ENCODE results near the gene ARHGAP6.
A peak's percentile ranks its signal among the peaks of the same experiment; 100 is the strongest.

Gene ARHGAP6

GRCh38 chrX:11665168-11666111, at the start of gene ARHGAP6:
Gene ARHGAP6, minus strand, starts transcription at chrX:11665920. Its CDS starts 1,092 bp downstream, at chrX:11664828.
- Mint-ChIP-seq H3K4me1 (ENCODE audit: low read depth) (peaks cover 9% of the 10 kb centered on the region), H3K27ac (no peak within 1 kb of the TSS), H3K27me3 (peaks cover 20% of the 10 kb centered on the region), H3K36me3 (no peaks in the 10 kb centered on the region), H3K9me3 (ENCODE audit: low read depth) (no peaks in the 10 kb centered on the region), H3K4me3 (peak within 1 kb of the TSS; percentile 49)

- no peak overlapping the region for H3K27ac Mint-ChIP-seq
These were observed 39.2 kb upstream of the ARHGAP6 start for GRCh38 chrX:11704725-11705495.

GRCh38 chrX:11703855-11704254, 38.1 kb upstream of the ARHGAP6 start:
- no peaks in the 10 kb centered on the region for H3K27me3 Mint-ChIP-seq
- H3K4me1 Mint-ChIP-seq (ENCODE audit: low read depth), result no peaks in the 10 kb centered on the region
- no peaks in the 10 kb centered on the region for H3K36me3 Mint-ChIP-seq
- no peak overlapping the region for H3K27ac Mint-ChIP-seq
- H3K9me3 Mint-ChIP-seq (ENCODE audit: low read depth), result no peaks in the 10 kb centered on the region
- H3K4me3 Mint-ChIP-seq, result no peak overlapping the region

More at GRCh38 chrX:11704725-11705495, 39.2 kb upstream of the ARHGAP6 start:
- H3K4me1 Mint-ChIP-seq (ENCODE audit: low read depth), result no peaks in the 10 kb centered on the region
- H3K9me3 Mint-ChIP-seq (ENCODE audit: low read depth), result no peaks in the 10 kb centered on the region
- no peaks in the 10 kb centered on the region for H3K27me3 Mint-ChIP-seq
- no peaks in the 10 kb centered on the region for H3K36me3 Mint-ChIP-seq
- H3K4me3 Mint-ChIP-seq, result no peak overlapping the region

GRCh38 chrX:11702965-11703631, 37.4 kb upstream of the ARHGAP6 start:
- Mint-ChIP-seq H3K4me1 (ENCODE audit: low read depth) (no peaks in the 10 kb centered on the region), H3K36me3 (no peaks in the 10 kb centered on the region), H3K27me3 (no peaks in the 10 kb centered on the region), H3K9me3 (ENCODE audit: low read depth) (no peaks in the 10 kb centered on the region), H3K4me3 (no peak overlapping the region), H3K27ac (no peak overlapping the region)

GRCh38 chrX:11702420-11702819, 36.7 kb upstream of the ARHGAP6 start:
- no peak overlapping the region for H3K27ac Mint-ChIP-seq
- no peaks in the 10 kb centered on the region for H3K4me1 Mint-ChIP-seq (ENCODE audit: low read depth)
- no peak overlapping the region for H3K4me3 Mint-ChIP-seq
- no peaks in the 10 kb centered on the region for H3K9me3 Mint-ChIP-seq (ENCODE audit: low read depth)
- H3K27me3 Mint-ChIP-seq, result no peaks in the 10 kb centered on the region
- no peaks in the 10 kb centered on the region for H3K36me3 Mint-ChIP-seq

- Mint-ChIP-seq H3K4me3 (no peak overlapping the region), H3K36me3 (no peaks in the 10 kb centered on the region), H3K27ac (no peak overlapping the region), H3K9me3 (ENCODE audit: low read depth) (no peaks in the 10 kb centered on the region), H3K27me3 (peaks cover 5% of the 10 kb centered on the region), H3K4me1 (ENCODE audit: low read depth) (no peaks in the 10 kb centered on the region)
These were observed 33.0 kb upstream of the ARHGAP6 start for GRCh38 chrX:11698702-11699101.

- Mint-ChIP-seq H3K4me3 (no peak overlapping the region), H3K27me3 (peaks cover 9% of the 10 kb centered on the region), H3K36me3 (peaks cover 2% of the 10 kb centered on the region), H3K4me1 (ENCODE audit: low read depth) (no peaks in the 10 kb centered on the region), H3K27ac (no peak overlapping the region), H3K9me3 (ENCODE audit: low read depth) (no peaks in the 10 kb centered on the region)
These were observed 22.5 kb upstream of the ARHGAP6 start for GRCh38 chrX:11688201-11688600.

- Mint-ChIP-seq H3K36me3 (peaks cover 2% of the 10 kb centered on the region), H3K9me3 (ENCODE audit: low read depth) (no peaks in the 10 kb centered on the region)
These were observed 21.4 kb upstream of the ARHGAP6 start for GRCh38 chrX:11687157-11687556.

GRCh38 chrX:11683057-11683456, 17.3 kb upstream of the ARHGAP6 start:
- peaks cover 2% of the 10 kb centered on the region for H3K36me3 Mint-ChIP-seq
- no peak overlapping the region for H3K27ac Mint-ChIP-seq
- H3K4me3 Mint-ChIP-seq, result no peak overlapping the region
- H3K9me3 Mint-ChIP-seq (ENCODE audit: low read depth), result no peaks in the 10 kb centered on the region
- no peaks in the 10 kb centered on the region for H3K4me1 Mint-ChIP-seq (ENCODE audit: low read depth)
- peaks cover 6% of the 10 kb centered on the region for H3K27me3 Mint-ChIP-seq

More at GRCh38 chrX:11687157-11687556, 21.4 kb upstream of the ARHGAP6 start:
- Mint-ChIP-seq H3K27ac (no peak overlapping the region), H3K27me3 (peaks cover 9% of the 10 kb centered on the region), H3K4me3 (no peak overlapping the region), H3K4me1 (ENCODE audit: low read depth) (no peaks in the 10 kb centered on the region)

- H3K27me3 Mint-ChIP-seq, result peaks cover 11% of the 10 kb centered on the region
- no peaks in the 10 kb centered on the region for H3K36me3 Mint-ChIP-seq
- no peaks in the 10 kb centered on the region for H3K4me1 Mint-ChIP-seq (ENCODE audit: low read depth)
- H3K27ac Mint-ChIP-seq, result no peak overlapping the region
- no peak overlapping the region for H3K4me3 Mint-ChIP-seq
- no peaks in the 10 kb centered on the region for H3K9me3 Mint-ChIP-seq (ENCODE audit: low read depth)
These were observed 12.4 kb upstream of the ARHGAP6 start for GRCh38 chrX:11678158-11678557.

- peaks cover under 1% of the 10 kb centered on the region for H3K4me1 Mint-ChIP-seq (ENCODE audit: low read depth)
- no peaks in the 10 kb centered on the region for H3K9me3 Mint-ChIP-seq (ENCODE audit: low read depth)
- H3K27me3 Mint-ChIP-seq, result peaks cover 26% of the 10 kb centered on the region
- no peaks in the 10 kb centered on the region for H3K36me3 Mint-ChIP-seq
- H3K4me3 Mint-ChIP-seq, result no peak overlapping the region
- H3K27ac Mint-ChIP-seq, result no peak overlapping the region
These were observed 6.5 kb upstream of the ARHGAP6 start for GRCh38 chrX:11672213-11672612.

- Mint-ChIP-seq H3K4me3 (no peak overlapping the region), H3K36me3 (no peaks in the 10 kb centered on the region), H3K4me1 (ENCODE audit: low read depth) (peaks cover 8% of the 10 kb centered on the region), H3K9me3 (ENCODE audit: low read depth) (no peaks in the 10 kb centered on the region), H3K27ac (no peak overlapping the region), H3K27me3 (peaks cover 21% of the 10 kb centered on the region)
These were observed 4.6 kb upstream of the ARHGAP6 start for GRCh38 chrX:11670316-11670715.

GRCh38 chrX:11666952-11667685, 1.4 kb upstream of the ARHGAP6 start:
- Mint-ChIP-seq H3K36me3 (no peaks in the 10 kb centered on the region), H3K4me1 (ENCODE audit: low read depth) (peaks cover 9% of the 10 kb centered on the region), H3K9me3 (ENCODE audit: low read depth) (no peaks in the 10 kb centered on the region), H3K4me3 (no peak overlapping the region), H3K27me3 (peaks cover 20% of the 10 kb centered on the region), H3K27ac (no peak overlapping the region)

GRCh38 chrX:11666164-11666563, 444 bp upstream of the ARHGAP6 start:
- Mint-ChIP-seq H3K4me1 (ENCODE audit: low read depth) (peaks cover 9% of the 10 kb centered on the region), H3K9me3 (ENCODE audit: low read depth) (no peaks in the 10 kb centered on the region), H3K36me3 (no peaks in the 10 kb centered on the region), H3K4me3 (peak overlapping the region; percentile 49), H3K27me3 (peaks cover 23% of the 10 kb centered on the region), H3K27ac (no peak overlapping the region)

Data from activated naive CD8-positive, alpha-beta T cell (primary cell).